GM06990 (cell line): Measurements from ENCODE around the gene ENAH.

ENCODE experiments used
- DNase-seq: peaks from one replicate; pipeline ENCODE4 v3.0.0-alpha.2; 2011; ENCODE audit not compliant: insufficient read length; ENCODE audit errors: extremely low read depth
- H3K27me3 ChIP-seq: replicated peaks from 2 replicates; pipeline ENCODE4 v1.6.0; 2011; ENCODE audit warnings: low read length; ENCODE audit not compliant: control insufficient read depth, insufficient read depth
- H3K36me3 ChIP-seq: 2 replicates; pipeline ENCODE4 v1.5.1; 2011; ENCODE audit warnings: low read length; ENCODE audit not compliant: control insufficient read depth, insufficient read depth
- H3K4me3 ChIP-seq: replicated peaks from 2 replicates; pipeline ENCODE4 v1.5.1; 2011; ENCODE audit warnings: low read depth, mild to moderate bottlenecking, control low read depth, low read length
- CTCF ChIP-seq: IDR thresholded peaks from 2 replicates; pipeline ENCODE4 v1.5.1; 2011; ENCODE audit warnings: low read length, control low read depth, mild to moderate bottlenecking, inconsistent platforms; ENCODE audit not compliant: insufficient read depth, poor library complexity, severe bottlenecking

ENAH gene

GRCh38 chr1:225462429-225462713 lies 190.6 kb downstream of the ENAH start:
- Histone ChIP-seq H3K4me3 (no peak overlapping the region), H3K36me3 (no peaks in the 10 kb centered on the region), H3K27me3 (no peaks in the 10 kb centered on the region)
- DNase-seq = no peak
- TF ChIP-seq CTCF = no peak

GRCh38 chr1:225461533-225462428 lies 191.1 kb downstream of the ENAH start:
- no peak for DNase-seq
- Histone ChIP-seq H3K27me3 (no peaks in the 10 kb centered on the region), H3K4me3 (no peak overlapping the region), H3K36me3 (no peaks in the 10 kb centered on the region)
- TF ChIP-seq CTCF = no peak

- TF ChIP-seq CTCF = no peak
- Histone ChIP-seq H3K36me3 (no peaks in the 10 kb centered on the region), H3K4me3 (no peak overlapping the region), H3K27me3 (no peaks in the 10 kb centered on the region)
- no peak for DNase-seq
These were observed 192.0 kb downstream of the ENAH start for GRCh38 chr1:225460737-225461532.

- TF ChIP-seq CTCF = no peak
- Histone ChIP-seq H3K27me3 (no peaks in the 10 kb centered on the region), H3K4me3 (no peak overlapping the region), H3K36me3 (no peaks in the 10 kb centered on the region)
- no peak for DNase-seq
These were observed 192.7 kb downstream of the ENAH start for GRCh38 chr1:225460021-225460736.

- DNase-seq = no peak
- H3K27me3 ChIP-seq = no peaks in the 10 kb centered on the region
- TF ChIP-seq CTCF = no peak
- no peaks in the 10 kb centered on the region for H3K36me3 ChIP-seq
- H3K4me3 ChIP-seq = no peak overlapping the region
These were observed 194.7 kb downstream of the ENAH start for GRCh38 chr1:225458222-225458631.
